GM19099 (cell line): ENCODE measurements around the gene MLXIP.

Experiments
- POLR2A ChIP-seq: IDR thresholded peaks from 3 replicates; pipeline ENCODE4 v1.6.1; 2011; ENCODE audit warnings: low read depth; ENCODE audit not compliant: insufficient read length; ENCODE audit errors: extremely low read depth

The MLXIP gene

DNA sequence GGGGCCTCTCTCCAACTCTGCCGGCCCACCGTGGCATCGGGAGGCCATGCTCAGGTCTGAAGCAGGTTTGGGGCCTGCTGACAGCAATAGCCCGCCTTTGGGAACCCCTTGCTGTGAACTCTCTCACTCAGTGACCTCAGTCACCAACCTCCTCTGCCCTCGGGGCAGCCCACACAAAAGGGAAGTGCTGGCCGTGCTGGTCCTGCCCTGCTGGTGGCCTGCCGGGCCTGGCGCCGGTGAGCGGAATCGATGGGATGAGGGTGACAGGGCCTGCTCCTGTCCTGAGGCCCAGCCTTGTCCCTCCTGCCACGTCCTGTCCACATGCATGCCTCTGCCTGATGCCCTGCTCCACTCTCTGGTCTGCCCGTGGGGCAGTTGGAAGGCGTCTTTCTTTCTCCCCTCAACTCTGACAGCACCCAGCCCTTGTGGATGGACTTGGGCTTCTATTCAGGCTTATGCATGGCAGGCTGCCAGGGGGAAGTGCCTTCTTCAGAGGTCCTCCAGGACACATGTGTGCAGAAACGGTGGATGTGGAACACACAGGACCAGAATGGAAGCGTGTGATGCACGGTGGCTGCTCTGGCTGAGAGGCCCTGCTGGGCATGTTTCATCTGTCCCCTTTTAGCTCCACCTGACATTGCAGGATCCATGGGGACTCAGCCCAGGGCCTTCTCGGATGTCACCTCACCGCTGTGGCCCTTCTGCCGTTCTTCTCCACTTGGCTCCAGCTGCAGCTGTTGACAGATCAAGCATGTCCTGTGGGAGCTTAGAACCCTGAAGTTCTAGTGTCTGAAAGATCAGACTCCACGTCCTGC is 63.6 kb downstream of the MLXIP start:
- TF ChIP-seq POLR2A = no peak

DNA sequence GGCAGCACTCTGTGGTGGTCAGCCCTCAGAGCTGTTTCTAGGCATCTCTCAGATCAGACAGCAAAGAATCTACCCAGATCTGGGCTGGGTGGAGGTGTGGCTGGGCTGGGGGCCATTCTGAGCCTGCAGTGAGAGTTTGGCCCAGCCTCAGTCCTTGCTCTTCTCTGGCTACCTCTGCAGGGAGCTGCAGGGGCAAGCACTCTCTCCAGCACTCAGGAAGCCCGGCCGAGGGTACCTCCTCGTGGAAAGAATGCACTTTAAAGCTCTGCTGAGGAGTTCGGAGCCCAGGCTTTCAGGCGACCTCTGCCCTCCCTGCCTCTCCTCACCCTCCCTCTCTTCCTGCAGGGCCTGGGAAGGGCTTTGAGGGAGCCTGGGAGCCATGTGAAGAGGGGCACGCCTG is 64.3 kb downstream of the MLXIP start:
- no peak for TF ChIP-seq POLR2A

DNA sequence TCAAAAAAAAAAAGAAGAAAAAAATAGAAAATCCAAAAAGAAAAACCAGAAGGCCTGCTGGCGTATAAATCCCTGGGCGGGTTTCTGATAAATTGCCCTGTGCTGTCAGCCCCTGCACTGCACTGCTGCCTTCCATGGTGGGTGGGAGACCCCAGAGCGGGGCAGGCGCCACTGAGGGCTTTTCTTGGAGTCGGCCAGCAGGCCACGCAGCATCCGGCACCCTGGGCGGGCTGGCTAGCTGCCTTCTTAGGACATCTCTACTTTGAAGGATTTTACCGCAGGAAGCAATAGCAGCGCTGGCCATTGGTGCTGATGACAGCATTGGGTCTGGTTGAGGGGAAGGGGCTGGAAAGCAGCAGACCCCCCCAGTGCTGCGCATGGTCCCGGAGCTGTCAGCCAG is 66.3 kb downstream of the MLXIP start:
- no peak for TF ChIP-seq POLR2A

DNA sequence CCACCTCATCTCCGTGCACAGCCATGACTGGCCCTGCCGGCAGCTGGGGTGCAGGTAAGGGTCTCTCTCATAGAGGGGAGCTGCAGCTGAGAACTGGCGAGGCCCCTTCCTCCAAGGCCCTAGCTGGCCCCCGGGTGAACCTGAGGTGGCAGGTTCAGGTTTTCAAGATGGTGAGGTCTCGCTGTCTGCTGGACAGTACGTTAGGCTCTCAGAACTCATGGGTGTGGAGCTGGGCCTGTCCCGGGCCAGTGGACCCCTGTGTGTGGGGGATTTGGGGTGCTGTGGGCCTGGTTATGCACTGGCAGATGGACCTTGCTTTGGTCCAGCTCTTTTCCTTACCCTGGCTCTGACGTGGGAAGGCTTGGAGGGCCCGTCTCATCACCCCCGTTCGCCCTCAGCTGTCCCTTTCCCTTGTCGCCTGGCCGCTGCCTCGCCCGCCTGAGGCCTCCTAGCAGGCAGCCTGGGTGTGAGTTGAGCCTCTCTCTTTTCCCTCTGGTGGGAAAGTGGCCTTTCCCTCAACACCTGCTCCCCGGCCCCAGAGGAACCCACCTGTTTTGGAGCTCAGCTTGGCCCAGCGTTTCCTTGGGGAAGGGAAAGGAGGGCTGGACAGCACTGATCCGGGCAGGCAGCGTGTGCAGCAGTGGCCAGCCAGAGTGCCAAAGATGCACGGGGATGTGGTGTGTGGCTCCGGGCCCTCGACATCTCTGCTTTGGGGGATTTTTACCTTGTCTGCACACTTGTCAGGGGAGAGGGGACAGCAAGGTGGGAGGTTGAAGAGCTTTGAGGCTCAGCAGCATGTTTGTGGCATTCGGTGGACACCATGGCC is 67.2 kb downstream of the MLXIP start:
- no peak for TF ChIP-seq POLR2A

DNA sequence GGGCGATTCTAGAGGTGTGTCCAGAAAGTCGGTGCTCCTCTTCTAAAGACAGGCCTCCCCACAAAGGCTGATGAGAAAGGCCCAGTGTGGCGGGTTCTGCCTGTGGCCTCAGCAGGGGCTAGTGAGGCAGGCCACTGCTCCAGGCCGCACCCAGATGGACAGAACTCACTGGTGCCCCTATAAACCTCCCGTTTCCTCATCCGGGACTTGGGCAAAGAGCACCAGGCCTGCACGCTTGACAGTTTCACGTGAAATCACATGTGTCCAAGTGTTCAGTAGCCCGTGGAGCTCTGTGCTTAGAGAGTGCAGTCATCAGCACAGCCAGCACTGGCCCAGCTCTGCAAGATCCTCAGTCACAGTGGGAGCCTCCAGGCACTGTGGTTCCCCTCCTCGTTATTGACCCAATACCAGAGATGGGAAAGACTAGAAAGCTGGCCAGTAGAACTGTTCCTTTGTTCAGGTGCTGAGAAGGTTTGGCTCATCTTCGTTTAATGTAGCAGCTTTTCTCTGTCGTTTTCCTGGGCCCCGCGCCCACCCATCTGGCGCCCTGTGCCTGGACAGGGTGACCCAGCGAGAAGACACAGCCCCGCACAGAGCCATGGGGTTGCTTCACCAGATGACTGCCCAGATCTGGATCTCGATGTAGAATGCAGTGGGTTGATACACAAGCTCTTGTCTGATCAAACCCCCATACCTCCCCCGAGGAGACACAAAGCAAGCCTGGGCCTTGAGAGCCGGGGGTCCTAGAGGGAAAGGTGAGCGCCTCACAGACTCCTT is 69.1 kb downstream of the MLXIP start:
- no peak for TF ChIP-seq POLR2A

DNA sequence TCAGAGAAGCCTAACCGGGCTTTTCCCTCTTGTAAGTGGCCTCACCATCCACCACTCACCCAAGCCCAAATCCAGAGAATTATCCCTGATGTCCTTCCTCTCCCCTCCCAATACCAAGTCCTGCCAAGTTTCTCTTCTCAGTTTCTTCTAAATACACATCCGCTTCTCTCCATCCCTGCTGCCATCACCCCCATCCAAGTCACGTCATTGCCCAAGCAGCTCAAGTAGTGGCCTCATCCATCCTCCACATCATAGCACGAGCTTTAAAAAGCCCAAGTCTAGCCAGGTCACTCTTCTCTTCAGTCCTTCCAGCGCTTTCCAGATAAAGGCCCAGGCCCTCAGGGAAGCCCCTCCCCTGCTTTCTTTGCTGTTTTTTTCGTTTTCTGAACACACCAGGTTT is 70.1 kb downstream of the MLXIP start:
- no peak for TF ChIP-seq POLR2A

DNA sequence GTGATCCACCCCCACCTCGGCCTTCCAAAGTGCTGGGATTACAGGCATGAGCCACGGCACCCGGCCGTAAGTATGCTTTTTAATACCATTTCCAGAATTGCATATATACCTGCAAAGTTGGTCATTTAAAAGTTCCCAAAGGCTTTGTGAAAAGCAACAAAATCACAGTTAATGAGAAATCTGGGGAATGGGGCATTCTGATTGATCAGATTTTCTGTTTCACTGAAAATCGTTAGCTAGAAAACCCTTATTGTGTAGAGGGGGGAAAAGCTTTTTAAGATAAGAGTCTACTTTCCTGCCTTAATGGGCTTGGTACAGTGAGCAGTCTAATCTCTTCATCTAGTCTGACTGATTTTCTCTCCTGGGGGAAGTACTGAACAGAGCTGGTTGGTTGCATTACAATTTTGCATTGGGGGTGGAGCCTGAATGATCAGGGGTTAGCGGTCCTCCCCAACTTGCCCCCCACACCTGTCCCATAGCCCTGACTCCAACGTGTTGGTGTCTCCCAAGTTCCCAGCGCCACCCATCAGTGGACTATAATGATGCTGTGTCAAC is 71.6 kb downstream of the MLXIP start:
- TF ChIP-seq POLR2A = no peak

DNA sequence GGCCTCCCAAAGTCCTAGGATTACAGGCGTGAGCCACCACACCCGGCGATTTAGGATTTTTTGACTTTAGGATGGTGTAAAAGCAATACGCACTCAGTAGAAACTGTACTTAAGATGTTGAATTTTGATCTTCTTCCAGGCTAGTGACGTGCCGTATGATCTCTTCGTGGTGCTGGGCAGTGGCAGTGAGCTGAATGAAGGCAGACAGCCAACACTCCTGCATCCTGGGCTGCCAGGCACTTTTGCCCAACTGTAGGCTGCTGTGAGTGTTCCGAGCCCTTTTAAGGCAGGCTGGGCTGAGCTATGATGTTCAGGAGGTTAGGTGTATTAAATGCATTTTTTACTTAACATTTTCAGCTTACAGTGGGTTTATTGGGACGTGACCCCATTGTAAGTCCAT is 74.2 kb downstream of the MLXIP start:
- TF ChIP-seq POLR2A = no peak

DNA sequence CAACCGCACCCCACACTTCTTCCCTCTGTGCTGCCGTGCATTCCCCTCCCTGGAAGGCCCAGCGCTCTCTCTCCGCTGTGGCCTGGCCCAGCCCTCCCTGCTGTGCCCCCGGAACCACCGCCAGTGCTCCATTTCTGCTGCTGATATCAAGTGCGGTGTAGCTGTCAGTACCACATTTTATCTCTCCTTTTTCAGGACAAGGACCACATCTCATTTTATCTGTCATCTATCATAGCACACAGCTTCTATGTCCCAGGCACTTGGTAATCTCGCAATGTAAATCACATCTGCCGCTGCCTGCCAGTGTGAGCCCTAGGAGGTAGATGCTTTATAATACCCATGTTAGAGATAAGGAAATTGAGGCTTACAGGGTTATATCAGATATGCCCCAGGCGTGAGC is 77.1 kb downstream of the MLXIP start:
- no peak for TF ChIP-seq POLR2A

DNA sequence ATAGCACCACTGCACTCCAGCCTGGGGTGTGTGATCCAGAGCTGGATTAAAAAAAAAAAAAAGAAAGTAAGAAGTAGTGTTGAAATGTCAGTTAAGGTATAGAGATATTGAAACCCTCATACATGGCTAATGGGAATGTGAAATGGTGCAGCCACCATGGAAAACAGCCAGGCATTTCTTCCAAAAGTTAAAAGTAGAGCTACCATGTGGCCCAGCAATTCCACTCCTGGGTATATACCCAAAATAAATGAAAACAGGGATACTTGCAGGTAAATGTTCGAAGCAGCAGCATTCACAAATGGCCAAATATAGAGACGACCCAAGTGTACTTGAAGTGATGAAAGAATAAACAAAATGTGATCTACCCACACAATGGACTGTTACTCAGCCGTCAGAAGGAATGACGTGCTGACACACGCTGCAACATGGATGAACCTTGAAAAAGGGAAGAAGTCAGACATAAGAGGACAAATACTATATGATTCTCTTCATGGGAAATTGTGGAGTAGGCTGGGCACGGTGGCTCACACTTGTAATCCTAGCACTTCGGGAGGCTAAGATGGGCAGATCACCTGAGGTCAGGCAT is 80.2 kb downstream of the MLXIP start:
- no peak for TF ChIP-seq POLR2A

DNA sequence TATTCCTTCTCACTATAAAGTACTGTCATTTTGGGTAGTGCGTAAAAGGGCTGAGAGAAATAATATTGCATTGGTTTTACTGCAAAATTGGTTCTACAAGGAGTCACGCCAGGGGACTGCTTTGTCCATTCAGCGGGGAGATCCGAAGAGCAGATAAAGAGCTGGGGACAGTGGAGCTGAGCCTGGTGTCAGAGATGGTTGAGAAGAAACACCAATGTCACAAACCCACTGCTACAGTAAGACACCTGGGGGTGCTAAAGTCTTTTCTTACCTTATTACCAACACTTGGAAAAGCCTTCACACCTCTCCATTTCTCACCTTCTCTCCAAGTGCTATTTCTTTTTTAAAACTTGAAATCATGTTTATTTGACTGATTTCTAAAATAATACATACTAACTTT is 81.3 kb downstream of the MLXIP start:
- TF ChIP-seq POLR2A = no peak

DNA sequence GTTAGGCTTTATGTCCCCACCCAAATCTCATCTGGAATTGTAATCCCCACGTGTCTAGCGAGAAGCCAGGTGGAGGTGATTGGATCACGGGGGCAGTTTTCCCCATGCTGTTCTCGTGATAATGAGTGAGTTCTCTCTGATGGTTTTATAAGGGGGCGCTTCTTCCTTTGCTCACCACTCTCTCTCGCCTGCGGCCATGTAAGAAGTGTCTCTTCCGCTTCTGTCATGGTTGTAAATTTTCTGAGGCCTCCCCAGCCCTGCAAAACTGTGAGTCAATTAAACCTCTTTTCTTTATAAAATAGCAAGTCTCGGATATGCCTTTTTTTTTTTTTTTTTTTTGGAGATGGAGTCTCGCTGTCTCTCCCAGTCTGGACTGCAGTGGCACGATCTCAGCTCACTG is 82.2 kb downstream of the MLXIP start:
- TF ChIP-seq POLR2A = no peak

DNA sequence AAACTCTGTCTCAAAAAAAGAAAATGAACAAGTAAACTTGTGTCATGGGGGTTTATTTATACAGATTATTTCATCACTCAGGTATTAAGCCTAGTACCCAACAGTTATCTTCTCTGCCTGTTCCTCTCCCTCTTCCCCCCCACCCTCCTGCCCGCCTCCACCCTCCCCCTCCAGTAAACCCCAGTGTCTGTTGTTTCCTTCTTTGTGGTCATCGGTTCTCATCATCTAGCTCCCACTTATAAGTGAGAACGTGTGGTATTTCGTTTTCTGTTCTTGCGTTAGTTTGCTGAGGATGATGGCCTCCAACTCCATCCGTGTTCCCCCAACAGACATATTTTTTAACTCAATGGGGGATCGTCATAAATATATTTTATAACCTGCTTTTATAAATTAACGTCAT is 83.1 kb downstream of the MLXIP start:
- TF ChIP-seq POLR2A = no peak

DNA sequence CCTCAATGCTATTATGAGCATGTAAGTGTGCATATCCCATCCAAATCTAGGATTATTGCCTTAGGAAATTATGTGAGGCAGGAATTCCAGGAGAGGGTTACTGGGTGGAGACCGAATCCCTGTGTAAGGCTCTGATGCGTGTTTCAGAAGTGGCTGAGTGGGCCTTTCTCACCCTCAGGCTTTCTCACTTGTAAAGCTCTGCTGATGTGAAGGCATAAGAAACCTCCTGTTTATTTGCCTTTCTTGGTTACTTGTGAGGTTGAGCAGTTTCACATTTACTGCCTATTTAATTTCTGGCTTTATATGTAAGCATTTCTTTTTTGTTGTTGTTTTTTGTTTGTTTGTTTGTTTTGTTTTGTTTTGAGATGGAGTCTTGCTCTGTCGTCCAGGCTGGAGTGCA is 84.4 kb downstream of the MLXIP start:
- no peak for TF ChIP-seq POLR2A

DNA sequence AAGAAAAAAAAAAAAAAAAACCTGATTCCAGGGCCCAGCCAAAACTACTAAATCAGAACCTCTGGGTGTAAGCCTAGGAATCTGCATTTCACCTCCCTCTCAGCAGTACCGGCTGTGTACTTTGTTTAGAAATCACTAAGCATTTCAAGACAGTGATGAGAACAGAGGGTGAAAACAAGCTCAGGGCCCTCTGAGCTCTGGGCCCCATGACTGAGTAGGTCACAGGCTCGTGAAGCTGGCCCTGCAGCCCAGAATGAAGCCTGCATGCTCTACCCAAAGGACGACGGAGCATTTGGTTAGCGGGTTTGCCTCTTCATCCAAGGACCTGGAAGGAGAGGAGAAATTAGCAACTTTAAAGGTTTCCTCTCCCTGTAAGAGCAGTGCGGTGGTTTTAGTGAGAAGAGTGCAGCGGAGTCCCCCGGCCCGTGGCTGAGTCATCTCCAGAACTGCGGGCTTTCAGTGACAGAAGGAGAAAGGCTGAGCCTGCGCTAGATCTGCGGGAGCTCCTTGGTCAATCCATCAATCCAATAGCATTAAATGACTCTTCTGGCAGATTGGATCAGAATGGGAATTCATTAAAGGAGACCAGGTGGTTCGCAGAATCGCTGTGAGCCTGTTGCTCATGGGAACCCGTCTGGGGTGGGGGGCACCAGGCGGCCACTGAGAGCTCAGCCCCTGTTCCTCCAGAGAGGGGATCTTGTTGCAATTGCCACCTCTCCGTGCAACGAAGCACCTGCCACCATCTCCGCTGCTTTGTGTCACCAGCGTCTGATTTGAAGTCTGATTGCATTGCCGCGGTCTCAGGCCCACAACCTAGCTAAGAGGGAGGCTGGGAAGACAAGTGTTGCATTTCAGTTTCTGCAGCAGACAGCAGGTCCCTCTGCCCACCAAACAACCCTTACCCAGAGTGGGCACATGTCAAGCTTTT is 88.1 kb downstream of the MLXIP start:
- TF ChIP-seq POLR2A = no peak
